ENCODE measurements around the gene NOL3. TPM values are rescaled to one million over a fixed set of nuclear protein-coding genes. Genes with fewer than 3 reads are reported as not detected.

The NOL3 gene
- polyA plus RNA-seq, 1 of the 3 experiments (the other 2 are of a cell fraction), result 34.1 TPM

DNA sequence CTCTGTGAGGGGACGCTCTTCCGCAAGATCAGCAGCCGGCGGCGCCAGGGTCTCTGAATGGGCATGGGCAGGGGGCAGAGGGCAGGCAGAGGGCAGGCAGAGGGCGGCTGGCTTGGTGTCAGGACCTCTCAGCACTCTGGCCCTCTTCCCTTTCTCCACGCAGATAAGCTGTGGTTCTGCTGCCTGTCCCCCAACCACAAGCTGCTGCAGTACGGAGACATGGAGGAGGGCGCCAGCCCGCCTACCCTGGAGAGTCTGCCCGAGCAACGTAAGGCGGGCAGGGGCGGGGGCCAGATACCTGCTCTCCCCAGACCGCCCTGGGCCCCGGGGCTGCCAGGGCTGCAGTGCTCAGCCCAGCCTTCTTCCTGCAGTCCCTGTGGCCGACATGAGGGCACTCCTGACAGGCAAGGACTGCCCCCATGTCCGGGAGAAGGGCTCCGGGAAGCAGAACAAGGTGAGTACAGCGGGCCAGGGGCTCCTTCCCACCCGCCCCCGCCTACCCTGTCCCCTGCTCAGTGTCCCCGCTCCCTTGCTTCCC, 32.7 kb downstream of the NOL3 start:
- H3F3A ChIP-seq (replicated peaks; ENCODE audit: insufficient read depth), result peaks cover 6% of the 10 kb centered on the region
- H3K4me1 ChIP-seq (ENCODE audit: control insufficient read depth in 1 of 2, insufficient read depth in 2 of 2, low read depth in 1 of 2, low read length in 1 of 2), result peaks cover 6 to 11% of the 10 kb centered on the region in 2 experiments; a peak in 2 of 4 replicates
- no peaks in the 10 kb centered on the region for H3K9me3 ChIP-seq
- TF ChIP-seq EZH2phosphoT487 (IDR thresholded peaks at IDR 0.05; ENCODE audit: borderline replicate concordance, low read depth) (no peak), RXRA (IDR thresholded peaks at IDR 0.05; ENCODE audit: borderline replicate concordance, low read depth) (no peak), FOXJ3 (CRISPR knock-in tag; IDR thresholded peaks at IDR 0.05) (no peak), SIN3A (IDR thresholded peaks at IDR 0.05; ENCODE audit: borderline replicate concordance, low read depth, low read length) (no peak), EP300 (IDR thresholded peaks at IDR 0.05; ENCODE audit: borderline replicate concordance in 1 of 2, low read depth in 1 of 2, low read length in 1 of 2) (no peak)
- TF ChIP-seq, protein P1, sequence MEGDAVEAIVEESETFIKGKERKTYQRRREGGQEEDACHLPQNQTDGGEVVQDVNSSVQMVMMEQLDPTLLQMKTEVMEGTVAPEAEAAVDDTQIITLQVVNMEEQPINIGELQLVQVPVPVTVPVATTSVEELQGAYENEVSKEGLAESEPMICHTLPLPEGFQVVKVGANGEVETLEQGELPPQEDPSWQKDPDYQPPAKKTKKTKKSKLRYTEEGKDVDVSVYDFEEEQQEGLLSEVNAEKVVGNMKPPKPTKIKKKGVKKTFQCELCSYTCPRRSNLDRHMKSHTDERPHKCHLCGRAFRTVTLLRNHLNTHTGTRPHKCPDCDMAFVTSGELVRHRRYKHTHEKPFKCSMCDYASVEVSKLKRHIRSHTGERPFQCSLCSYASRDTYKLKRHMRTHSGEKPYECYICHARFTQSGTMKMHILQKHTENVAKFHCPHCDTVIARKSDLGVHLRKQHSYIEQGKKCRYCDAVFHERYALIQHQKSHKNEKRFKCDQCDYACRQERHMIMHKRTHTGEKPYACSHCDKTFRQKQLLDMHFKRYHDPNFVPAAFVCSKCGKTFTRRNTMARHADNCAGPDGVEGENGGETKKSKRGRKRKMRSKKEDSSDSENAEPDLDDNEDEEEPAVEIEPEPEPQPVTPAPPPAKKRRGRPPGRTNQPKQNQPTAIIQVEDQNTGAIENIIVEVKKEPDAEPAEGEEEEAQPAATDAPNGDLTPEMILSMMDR (IDR thresholded peaks at IDR 0.05), result no peak
- TF ChIP-seq, protein P2, sequence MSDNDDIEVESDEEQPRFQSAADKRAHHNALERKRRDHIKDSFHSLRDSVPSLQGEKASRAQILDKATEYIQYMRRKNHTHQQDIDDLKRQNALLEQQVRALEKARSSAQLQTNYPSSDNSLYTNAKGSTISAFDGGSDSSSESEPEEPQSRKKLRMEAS (IDR thresholded peaks at IDR 0.05; ENCODE audit: low read depth), result no peak
- H3K9ac ChIP-seq, result no peak overlapping the region
- no peaks in the 10 kb centered on the region for H3K9me2 ChIP-seq
- H3K27me3 ChIP-seq (ENCODE audit: insufficient read depth), result no peaks in the 10 kb centered on the region
- ChIA-PET CTCF (interaction anchor here (1.0 to 1.2 kb wide), 2 partner anchors 14 to 48 kb away, joined by 3 read pairs; no protein-coding TSS in a partner anchor), POLR2A (interaction anchor here (0.5 to 1.0 kb wide), 3 partner anchors 9 to 257 kb away, joined by 3 to 4 read pairs (median 3); no protein-coding TSS in a partner anchor)
- no peak for DNase-seq
- no peaks in the 10 kb centered on the region for H4K20me1 ChIP-seq (ENCODE audit: insufficient read depth)
- H3K4me3 ChIP-seq (ENCODE audit: low read depth in 2 of 2, low read length in 1 of 2), result no peak overlapping the region
- 89% methylated on average over 10 of the region's 23 CpGs for WGBS (ENCODE audit: low lambda C conversion rate)
- H3K79me2 ChIP-seq (ENCODE audit: insufficient read depth), result no peaks in the 10 kb centered on the region
- no peak overlapping the region for H3K4me2 ChIP-seq
- H2AFZ ChIP-seq (ENCODE audit: low read depth), result no peak overlapping the region
- peaks cover 6 to 49% of the 10 kb centered on the region in 2 experiments for H3K36me3 ChIP-seq (replicated peaks in 1 of 2; ENCODE audit: control insufficient read depth in 1 of 2, insufficient read depth in 2 of 2, low read length in 1 of 2)
- no peak overlapping the region for H3K27ac ChIP-seq (ENCODE audit: low read depth in 2 of 2, low read length in 1 of 2)

DNA sequence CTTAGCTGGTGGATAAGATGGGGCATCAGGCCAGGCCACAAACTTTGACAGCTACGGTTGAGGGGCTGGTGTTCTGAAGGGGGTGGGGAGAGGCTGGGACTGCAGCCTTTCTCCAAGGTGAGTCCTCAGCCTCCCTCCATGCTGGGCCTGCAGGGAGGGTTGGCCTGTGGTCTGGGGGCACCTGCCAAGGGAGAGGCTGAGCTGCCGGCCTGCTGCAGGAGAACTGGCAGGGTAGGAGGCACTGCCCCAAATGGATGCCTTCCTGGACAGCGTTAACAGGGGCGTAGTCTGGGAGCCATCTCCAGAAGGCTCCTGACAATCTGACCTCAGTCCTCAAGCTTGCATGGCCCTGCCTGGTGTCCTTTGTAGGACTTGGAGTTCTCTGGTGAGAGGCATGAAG, 33.7 kb downstream of the NOL3 start:
- Histone ChIP-seq H3K27ac (ENCODE audit: low read depth in 2 of 2, low read length in 1 of 2) (no peak overlapping the region), H3K27me3 (ENCODE audit: insufficient read depth) (no peaks in the 10 kb centered on the region), H3F3A (replicated peaks; ENCODE audit: insufficient read depth) (peaks cover 4% of the 10 kb centered on the region), H4K20me1 (ENCODE audit: insufficient read depth) (no peaks in the 10 kb centered on the region), H3K9ac (no peak overlapping the region), H3K9me3 (no peaks in the 10 kb centered on the region), H3K4me2 (no peak overlapping the region), H3K36me3 (replicated peaks in 1 of 2; ENCODE audit: control insufficient read depth in 1 of 2, insufficient read depth in 2 of 2, low read length in 1 of 2) (peaks cover 0 to 40% of the 10 kb centered on the region in 2 experiments), H3K79me2 (ENCODE audit: insufficient read depth) (no peaks in the 10 kb centered on the region), H3K4me3 (ENCODE audit: low read depth in 2 of 2, low read length in 1 of 2) (no peak overlapping the region), H3K4me1 (ENCODE audit: control insufficient read depth in 1 of 2, insufficient read depth in 2 of 2, low read depth in 1 of 2, low read length in 1 of 2) (peaks cover 8 to 11% of the 10 kb centered on the region in 2 experiments; a peak in 2 of 4 replicates), H2AFZ (ENCODE audit: low read depth) (no peak overlapping the region), H3K9me2 (no peaks in the 10 kb centered on the region)
- TF ChIP-seq, protein P3, sequence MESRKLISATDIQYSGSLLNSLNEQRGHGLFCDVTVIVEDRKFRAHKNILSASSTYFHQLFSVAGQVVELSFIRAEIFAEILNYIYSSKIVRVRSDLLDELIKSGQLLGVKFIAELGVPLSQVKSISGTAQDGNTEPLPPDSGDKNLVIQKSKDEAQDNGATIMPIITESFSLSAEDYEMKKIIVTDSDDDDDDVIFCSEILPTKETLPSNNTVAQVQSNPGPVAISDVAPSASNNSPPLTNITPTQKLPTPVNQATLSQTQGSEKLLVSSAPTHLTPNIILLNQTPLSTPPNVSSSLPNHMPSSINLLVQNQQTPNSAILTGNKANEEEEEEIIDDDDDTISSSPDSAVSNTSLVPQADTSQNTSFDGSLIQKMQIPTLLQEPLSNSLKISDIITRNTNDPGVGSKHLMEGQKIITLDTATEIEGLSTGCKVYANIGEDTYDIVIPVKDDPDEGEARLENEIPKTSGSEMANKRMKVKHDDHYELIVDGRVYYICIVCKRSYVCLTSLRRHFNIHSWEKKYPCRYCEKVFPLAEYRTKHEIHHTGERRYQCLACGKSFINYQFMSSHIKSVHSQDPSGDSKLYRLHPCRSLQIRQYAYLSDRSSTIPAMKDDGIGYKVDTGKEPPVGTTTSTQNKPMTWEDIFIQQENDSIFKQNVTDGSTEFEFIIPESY (IDR thresholded peaks at IDR 0.05; ENCODE audit: borderline replicate concordance, low read depth), result no peak
- TF ChIP-seq POLR2AphosphoS5 (IDR thresholded peaks at IDR 0.05; ENCODE audit: low read depth, low read length), result 0 out of 2 replicates have a peak, but pooled peaks have one; percentile 10
- POLR2A ChIA-PET, result no interaction called here
- CTCF ChIA-PET, result no interaction called here
- 100% methylated on average over 3 of the region's 4 CpGs for WGBS (ENCODE audit: low lambda C conversion rate)
- DNase-seq, result no peak
